HK-2 (cell line): ENCODE data around the gene CDHR1.
"Not testable (repeated sequence)": the region's sequence is repeated elsewhere in the genome, so short reads cannot be mapped to it uniquely, and the experiment has no call there.

Source experiments
- DNase-seq: peaks from one replicate; pipeline ENCODE4 v3.0.0-alpha.2; 2018; ENCODE audit not compliant: unreplicated experiment

The CDHR1 gene

DNA sequence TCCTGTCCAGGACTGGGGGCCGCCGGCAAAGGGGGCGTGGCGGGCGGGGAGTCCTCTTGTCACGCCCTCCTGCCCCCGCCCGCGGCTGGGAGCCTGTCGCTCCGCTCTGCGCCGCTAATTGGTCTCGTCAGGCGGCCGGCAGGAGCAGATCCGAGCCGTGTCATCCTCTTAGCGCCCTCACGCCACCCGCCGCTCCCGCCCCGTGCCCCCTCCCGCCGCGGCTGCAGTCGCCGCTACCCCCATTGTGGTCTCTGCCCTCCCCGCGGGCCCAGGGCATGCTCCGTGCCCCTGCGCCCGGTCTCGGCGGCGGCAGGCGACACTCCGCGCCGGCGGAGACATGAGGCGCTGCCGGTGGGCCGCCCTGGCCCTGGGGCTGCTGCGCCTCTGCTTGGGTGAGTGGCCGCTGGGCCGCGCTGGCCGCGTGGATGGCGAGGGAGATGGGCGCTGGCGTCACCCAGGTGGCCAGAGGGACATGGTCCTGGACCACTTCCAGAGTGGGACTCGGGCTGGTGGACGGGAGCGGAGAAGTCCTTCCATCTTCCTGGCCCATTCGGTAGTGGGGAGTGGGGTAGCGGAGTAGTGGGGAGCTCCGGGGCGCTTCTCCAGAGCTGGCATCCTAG lies at the start of gene CDHR1:
TSS of gene CDHR1 (plus strand) at position 114 of the 620 bp plus-strand sequence. CDS start at position 338, 224 bp downstream.
- no peak for DNase-seq

DNA sequence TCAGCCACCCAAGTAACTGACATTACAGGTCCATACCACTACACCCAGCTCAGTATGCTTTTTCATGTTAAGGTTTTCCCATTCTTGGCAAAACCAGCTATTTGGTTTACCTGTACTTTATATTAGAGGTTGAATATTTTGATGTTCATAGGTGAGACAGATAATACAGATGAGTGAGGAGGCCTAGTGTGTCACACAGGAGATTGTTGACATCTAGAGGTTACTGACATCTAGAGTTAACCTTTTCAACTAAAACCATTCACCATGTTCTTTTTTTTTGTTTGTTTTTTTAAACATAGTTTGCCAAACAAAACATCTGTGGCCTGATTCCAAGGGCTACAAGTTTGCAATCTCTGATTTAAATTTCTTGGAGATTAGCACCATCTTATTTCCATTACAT lies 47.0 kb upstream of the CDHR1 start:
- DNase-seq: no peak

DNA sequence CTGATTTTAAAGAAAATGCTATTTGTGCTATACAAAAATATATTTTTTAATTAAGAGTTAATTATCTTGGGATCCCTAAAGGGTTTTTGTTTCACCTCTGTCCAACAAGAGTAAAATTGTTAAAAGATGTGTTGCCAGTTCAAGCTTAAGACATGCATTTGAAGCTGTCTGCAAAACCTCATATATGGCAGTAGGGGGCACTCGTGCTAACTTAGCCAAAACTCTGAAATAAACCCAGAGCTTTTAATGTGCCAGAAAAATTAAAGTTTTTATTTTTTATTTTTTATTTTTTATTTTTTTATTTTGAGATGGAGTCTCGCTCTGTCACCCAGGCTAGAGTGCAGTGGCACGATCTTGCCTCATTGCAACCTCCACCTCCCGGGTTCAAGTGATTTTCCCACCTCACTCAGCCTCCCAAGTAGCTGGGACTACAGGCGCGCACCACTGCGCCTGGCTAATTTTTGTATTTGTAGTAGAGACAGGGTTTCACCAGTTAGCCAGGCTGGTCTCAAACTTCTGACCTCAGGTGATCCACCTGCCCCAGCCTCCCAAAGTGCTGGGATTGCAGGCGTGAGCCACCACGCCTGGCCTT lies 46.2 kb upstream of the CDHR1 start:
- DNase-seq: not testable (repeated sequence)

DNA sequence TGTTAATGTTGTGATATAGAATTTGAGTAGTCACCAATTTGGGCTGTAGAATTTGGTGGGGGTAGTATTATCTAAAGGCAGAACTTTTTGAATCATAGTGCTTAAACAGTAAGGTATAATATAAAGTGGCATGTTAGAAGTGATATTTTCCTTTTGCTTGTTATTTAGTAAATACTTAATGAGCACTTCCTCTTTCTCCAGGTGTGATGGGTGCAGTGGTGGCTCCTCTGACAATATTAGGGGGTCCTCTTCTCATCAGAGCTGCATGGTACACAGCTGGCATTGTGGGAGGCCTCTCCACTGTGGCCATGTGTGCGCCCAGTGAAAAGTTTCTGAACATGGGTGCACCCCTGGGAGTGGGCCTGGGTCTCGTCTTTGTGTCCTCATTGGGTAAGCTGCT lies 44.5 kb upstream of the CDHR1 start:
- DNase-seq: no peak

DNA sequence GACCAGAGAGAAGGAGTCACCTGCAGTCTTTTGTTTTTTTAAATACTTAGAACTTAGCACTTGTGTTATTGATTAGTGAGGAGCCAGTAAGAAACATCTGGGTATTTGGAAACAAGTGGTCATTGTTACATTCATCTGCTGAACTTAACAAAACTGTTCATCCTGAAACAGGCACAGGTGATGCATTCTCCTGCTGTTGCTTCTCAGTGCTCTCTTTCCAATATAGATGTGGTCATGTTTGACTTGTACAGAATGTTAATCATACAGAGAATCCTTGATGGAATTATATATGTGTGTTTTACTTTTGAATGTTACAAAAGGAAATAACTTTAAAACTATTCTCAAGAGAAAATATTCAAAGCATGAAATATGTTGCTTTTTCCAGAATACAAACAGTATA lies 41.6 kb upstream of the CDHR1 start:
- no peak for DNase-seq

DNA sequence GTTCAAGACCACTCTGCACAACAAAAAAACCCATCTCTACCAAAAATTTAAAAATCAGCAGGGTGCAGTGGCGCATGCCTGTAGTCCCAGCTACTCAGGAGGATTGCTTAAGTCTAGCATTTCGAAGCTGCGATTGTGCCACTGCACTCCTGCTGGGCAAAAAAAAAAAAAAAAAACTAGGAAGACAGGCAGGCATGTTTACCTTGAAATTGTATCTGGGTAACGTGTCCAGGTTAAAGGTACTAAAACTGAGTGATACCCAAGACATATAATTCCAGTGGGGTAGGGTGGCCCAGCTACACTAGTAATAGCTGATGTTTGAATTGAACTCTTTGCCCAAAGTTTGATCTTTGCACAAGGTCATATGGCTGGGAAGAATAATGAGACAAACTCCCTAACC lies 38.8 kb upstream of the CDHR1 start:
- DNase-seq: no peak

DNA sequence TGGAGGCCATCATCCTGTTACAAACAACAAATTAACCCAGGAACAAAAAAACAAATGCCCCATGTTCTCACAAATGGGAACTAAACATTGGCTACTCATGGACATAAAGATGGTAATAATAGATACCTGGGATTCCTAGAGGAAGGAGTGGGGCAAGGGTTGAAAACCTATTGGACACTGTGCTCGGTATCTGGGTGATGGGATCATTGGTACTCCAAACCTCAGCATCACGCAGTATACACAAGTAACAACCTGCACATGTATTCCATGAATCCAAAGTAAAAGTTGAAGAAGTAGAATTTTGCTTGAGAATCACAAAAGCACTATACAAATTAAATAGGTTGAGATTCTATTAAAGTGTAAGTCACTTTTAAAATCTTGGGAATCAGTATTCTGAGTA lies 38.3 kb upstream of the CDHR1 start:
- no peak for DNase-seq

DNA sequence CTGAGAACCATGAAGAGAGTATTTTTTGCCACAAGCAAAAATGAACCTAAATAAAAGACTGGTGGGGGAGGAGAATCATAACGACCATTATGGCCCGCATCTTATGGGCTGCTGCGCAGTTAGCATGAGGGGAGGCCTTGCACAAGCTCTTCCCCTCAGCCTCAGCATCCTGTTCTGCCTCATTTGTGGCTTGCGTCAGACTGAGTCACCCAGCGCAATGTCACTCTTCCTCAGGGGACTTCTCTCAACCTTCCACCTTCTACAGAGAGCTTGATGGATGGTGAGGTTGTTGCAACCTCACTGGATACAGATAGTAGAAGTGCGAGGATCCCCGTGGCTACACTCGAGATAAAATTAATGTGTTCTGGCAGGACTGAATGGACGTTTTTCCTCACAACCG lies 37.6 kb upstream of the CDHR1 start:
- no peak for DNase-seq

DNA sequence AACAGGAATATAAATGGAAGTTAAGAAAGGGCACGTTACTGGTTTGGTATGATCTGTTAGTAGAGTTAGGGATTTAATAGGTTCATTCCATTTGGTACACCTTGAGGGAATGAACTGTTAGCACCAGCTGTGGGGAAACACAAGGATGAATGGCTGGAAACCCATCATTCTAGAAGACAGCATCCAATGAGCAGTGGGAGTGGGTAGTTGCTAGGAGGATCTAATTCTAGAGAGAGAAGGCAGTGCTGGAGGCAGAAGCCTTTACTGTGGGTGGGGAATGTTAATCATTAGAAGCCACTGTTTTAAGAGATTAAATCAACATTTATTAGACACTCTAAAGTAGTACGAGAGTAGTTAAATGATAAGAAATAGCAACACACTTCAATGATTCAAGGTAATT lies 36.3 kb upstream of the CDHR1 start:
- no peak for DNase-seq

DNA sequence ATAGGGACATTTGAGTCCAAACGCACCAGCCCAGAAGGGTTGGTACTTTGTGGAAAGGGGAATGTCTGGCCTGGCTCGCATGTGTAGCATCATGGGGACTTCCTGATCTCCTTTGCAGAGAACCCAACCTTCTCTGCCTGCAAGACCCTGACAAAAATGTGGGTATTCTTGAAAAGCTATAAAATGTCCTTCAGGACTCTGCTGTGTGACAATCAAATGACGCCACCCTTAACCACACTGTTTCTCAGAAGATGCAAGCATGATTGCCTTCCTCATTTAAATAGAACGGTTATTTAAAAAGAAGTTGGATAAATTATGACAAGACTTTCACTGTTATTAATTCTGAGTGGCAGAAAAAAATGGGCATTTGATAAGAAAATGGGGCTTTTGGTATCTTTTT lies 35.8 kb upstream of the CDHR1 start:
- DNase-seq: no peak

DNA sequence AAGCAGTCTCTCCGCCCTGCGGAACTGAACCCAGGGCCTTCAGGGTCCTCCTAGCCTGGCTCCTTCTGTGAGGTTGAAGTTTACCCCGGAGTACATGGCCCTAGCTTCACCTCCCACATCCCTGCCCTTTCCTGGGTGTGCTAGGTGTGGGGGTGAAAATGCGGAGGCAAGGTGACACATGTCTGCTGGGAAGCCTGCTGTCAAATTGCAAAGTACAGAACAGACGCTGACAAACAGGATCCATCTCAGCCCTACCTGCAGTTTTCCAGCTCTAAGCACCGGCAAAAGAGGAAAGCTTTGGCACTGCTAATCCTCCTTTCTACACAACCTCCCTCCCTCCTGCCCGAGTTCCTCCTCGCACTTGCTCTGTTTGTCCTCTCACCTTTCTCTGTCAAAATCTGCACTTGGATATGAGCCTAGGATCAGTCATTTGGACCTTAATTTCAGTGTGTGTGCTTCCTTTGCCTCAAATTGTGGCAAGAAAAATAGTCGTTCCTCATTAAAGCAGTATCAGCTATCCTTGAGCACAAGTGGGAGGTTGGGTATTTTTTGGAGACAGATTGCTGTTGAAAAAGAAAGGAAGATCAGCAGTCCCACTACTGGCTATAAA lies 35.2 kb upstream of the CDHR1 start:
- no peak for DNase-seq

DNA sequence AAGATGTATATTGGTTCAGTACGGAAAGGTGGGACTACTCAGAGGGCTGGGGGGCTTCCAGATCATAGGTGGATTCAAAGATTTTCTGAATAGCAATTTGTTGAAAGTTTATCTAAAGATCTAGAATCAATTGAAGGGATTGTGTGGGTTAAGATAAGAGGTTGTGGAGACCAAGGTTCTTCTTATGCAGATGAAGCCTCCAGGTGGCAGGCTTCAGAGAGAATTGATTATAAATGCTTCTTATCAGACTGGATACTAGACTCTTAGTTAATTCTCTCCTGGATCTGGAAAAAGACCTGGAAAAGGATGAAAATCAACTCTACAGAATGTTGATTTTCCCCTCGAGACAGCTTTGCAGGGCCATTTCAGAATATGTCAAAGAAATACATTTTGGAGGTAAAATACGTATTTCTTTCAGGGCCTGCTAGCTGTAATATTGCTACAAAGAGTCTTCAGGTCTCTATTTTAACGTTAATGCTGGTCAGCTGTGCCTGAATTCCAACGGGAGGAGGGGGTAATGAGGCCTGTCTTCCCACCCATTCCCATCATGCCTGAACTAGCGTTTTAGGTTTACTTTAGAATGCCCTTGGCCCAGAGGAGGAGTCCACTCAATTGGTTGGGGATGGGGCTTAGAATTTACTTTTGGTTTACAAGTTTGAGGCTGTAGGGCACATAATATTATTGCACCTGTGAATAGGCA lies 33.5 kb upstream of the CDHR1 start:
- DNase-seq: no peak

DNA sequence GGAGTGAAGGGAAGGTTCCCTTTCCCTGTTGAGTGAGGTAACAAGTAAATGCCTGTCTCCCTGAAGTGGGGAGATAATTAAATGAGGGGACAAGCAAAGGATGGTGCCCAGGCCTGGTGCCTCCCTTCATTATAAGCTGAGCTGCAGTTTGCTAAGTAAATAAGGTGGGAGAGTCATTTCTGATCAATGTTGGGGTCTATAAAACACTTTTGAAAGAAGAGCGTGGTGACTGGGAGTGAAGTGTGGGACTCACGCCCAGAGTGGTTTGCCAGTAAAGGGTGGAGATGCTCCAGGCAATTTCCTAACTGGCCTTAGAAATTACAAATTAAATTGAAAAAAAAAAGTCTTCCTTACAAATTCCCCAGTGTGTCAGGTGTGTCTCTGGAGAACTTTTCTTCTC lies 30.3 kb upstream of the CDHR1 start:
- no peak for DNase-seq

DNA sequence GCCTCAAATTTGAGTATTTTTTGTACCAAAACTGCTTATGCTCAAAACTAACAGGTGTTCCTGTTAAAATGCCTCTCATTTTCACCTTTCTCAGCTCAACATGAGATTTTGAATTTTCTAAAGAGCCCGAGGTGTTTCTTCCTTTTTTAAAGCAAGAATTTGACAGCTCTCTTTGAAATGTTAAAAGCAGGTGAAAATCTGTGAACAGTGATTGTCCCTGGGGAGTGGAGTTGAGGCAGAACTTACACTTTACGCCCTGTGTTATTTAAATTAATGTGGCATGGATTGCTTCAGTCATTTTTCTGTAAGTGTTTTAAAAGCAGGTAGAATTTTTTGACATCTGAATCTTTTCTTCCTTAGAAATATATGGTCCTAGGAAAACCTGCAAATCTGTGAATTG lies 29.9 kb upstream of the CDHR1 start:
- no peak for DNase-seq

DNA sequence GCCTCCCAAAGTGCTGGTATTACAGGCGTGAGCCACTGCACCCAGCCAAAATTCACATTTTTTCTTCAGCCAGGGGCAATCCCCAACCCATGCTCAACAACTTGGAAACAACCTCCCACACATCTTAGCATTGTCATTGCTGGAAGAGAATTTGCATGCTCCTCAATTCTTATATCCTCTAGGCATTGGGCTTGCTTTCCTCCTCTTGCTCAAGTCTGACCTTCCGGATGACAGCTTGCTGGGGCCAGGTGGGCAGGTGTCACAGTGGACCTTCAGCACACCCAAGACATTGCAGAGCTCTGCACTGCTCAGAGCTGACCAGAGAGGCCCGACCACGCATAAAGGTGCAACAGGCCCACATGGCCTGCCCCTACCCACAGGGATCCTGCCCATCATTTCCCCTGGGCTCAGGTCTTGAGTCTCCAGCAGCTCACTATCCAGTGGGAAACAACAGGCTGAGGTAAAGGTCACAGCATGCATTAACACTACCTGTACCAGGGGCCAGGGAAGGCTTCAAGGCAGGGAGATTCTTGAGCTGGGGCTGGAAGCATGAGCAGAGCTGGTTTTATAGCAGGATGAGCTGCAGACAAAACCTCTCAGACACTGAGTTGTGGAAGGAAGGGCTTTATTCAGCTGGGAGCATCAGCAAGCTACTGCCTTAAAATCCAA lies 27.6 kb upstream of the CDHR1 start:
- DNase-seq: no peak

DNA sequence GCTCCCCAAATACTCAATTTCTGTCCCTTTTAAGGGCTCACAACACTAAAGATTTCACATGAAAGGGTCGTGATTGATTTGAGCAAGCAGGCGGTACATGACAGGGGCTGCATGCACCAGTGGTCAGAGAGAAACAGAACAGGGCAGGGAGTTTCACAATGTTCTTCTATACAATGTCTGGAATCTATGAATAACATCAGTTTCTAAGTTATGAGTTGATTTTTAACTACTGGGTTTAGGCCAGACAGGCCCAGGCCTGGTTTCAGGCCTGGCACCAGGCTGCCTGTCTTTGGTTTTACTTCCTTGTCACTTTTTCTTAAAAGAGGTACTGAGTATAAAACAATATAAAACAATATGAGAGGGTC lies 27.1 kb upstream of the CDHR1 start:
- DNase-seq: not testable (repeated sequence)

DNA sequence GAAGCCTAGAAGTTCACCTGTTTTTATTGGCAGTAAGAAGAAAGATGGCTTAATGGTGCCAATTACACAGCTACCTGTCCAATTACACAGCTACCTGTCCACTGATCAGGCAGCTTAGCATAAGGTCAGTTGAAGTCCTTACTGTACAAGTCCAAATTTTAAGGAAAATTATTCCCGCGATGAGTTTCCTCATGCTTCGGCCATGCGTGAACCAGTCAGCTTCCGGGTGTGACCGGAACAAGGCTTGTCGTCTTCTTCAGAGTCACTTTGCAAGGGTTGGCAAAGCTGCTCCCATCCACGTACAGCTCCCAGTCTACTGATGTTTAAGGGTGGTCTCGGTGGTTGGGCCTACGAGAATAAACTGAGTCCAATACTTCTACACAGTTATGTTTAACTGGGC lies 26.0 kb upstream of the CDHR1 start:
- not testable (repeated sequence) for DNase-seq

DNA sequence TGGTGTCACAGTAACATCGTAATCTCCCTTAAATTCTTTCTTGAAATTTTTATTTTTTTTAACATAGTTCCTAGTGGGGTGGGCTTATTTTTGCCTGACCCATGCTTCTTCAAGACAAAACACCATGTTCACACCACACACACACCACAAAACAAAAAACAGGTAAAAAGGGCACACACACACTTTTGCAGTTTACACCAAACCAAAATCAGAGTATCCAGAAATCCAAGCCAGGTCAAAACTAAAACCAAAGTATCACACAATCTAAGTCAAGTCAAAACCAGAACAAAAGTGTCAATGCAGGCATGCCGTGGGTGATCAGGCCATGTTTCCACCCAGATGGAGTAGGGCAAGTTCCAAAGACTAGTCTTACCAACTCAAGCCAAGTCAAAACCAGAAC lies 23.1 kb upstream of the CDHR1 start:
- DNase-seq: not testable (repeated sequence)

DNA sequence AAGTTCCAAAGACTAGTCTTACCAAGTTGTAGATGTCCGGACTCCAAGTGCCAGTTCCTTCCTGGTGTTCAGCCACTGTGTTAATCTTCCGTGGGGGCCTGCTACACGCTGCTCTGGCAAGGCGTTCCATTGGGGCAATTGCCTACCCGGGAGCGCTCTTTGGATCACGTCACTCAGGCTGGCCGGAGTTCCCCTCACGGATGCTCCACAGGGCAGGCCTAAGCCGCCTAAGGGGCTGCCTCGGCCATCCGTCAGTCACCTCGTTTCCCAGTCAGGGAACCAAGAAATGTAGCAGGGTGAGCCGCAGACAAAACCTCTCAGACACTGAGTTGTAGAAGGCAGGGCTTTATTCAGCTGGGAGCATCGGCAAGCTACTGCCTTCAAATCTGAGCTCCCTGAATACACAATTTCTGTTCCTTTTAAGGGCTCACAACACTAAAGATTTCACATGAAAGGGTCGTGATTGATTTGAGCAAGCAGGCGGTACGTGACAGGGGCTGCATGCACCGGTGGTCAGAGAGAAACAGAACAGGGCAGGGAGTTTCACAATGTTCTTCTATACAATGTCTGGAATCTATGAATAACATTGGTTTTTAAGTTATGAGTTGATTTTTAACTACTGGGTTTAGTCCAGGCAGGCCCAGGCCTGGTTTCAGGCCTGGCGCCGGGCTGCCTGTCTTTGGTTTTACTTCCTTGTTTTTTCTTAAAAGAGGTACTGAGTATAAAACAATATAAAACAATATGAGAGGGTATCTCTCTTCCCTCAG lies 22.5 kb upstream of the CDHR1 start:
- not testable (repeated sequence) for DNase-seq

DNA sequence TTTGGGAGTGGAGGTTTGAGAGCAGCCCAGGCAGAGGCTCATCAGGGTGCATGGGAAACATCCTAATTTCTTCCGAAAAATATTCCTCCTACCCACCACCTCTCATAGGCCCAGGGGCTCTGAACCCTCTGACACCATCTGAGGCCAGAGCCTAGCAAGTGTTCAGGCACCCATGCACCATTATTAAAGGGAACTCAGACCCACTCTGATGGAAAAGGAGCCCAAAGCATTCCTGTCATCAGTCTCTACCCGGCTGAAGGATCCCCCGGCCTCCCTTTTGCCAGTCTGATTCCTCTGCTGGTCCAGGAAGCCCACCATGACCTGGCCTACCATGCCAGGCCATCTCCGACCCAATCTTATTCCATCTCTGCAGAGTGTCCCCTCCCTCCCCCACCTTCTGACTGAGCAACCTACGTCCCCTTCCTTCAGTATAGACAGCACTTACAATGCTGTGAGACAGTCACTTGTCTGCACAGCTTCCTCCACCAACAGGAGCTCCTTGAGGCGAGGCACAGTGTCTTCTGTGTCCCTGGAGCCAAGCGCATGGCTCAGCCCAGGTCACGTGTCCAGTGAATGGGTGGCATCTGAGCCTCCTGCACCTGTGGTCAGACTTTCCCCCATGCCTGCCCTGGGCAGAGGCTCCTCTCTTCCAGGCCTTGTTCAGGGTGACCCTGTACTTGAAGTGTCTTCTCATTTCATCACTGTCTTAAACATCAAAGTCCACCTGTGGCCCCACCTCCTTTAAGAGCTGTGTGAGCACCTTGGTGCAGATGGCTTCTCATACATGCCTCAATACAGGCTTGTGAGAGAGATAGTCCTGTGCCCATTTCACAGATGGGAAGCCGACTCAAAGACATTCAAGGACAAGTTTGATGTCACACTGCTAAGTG lies 21.6 kb upstream of the CDHR1 start:
- DNase-seq: no peak

DNA sequence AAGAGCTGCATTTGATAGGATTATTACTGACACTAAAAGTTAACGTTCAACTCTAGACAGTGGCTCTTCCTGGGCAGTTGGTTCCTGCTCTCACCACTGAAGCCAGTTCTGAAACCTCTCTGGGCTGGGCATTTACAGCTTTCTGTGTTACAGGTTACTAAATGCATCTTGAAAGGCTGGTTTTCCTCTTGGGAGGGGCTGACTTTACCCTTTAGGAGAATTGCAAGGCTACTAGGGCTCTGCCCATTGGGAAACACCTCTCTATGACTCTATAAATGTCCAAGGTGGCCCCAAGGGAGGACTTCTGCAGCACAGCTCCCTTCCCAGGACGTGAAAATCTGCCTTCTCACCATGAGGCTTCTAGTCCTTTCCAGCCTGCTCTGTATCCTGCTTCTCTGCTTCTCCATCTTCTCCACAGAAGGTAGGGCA lies 20.8 kb upstream of the CDHR1 start, which contains the start of gene GPR15LG:
TSS of gene GPR15LG (plus strand) at position 301 of the 429 bp plus-strand sequence. CDS start at position 352, 51 bp downstream.
- no peak for DNase-seq
